NCI-H1436 treated with DMSO at 0.1 percent for 48 hours (cell line): ENCODE data around the gene TMEM74B.

Experiments used
- DNase-seq: peaks from one replicate; lab custom pipeline; 2025; lab: John Stamatoyannopoulos, UW

The TMEM74B gene

GRCh38 chr20:1137236-1137635, 47.5 kb downstream of the TMEM74B start:
- no peak for DNase-seq

- DNase-seq: no peak
Measured at GRCh38 chr20:1134836-1135235, 49.9 kb downstream of the TMEM74B start.

GRCh38 chr20:1134355-1134754, 50.4 kb downstream of the TMEM74B start:
- DNase-seq: no peak

DNA sequence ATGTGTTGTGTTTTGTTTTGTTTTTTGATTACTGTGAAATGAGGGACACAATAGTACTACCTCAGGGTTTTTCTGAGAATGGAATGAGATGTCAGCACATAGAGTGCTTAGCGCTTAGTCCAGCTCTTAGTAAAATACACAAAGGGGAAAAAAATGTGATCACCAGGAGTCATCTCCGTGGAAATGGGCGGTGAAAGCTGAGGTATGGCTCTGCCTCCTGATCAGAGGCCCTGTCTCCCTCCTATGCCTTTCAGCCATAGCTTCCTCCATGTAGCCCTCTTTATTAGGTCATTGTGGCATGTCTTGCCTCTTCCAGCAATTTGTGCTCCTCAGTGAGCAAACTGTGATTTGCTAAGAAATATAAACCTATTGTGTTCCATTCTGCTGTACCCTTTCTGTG, 53.4 kb downstream of the TMEM74B start:
- DNase-seq: no peak

- DNase-seq: no peak
Measured at GRCh38 chr20:1130847-1131246, 53.9 kb downstream of the TMEM74B start.
